GM12864 (cell line): ENCODE measurements around the gene LRCOL1.

Source experiments
- DNase-seq: peaks from one replicate; pipeline ENCODE4 v3.0.0-alpha.2; 2011; ENCODE audit warnings: low read depth
- H3K4me3 ChIP-seq: 2 replicates; pipeline ENCODE4 v1.5.1; 2011; ENCODE audit warnings: mild to moderate bottlenecking, low read depth, low read length, control low read depth
- TF ChIP-seq, protein P1 (sequence below): IDR thresholded peaks from 2 replicates; pipeline ENCODE4 v1.5.1; 2011; ENCODE audit warnings: low read depth, mild to moderate bottlenecking, moderate library complexity, low read length, control low read depth, inconsistent platforms; ENCODE audit errors: missing control alignments

Gene LRCOL1

DNA sequence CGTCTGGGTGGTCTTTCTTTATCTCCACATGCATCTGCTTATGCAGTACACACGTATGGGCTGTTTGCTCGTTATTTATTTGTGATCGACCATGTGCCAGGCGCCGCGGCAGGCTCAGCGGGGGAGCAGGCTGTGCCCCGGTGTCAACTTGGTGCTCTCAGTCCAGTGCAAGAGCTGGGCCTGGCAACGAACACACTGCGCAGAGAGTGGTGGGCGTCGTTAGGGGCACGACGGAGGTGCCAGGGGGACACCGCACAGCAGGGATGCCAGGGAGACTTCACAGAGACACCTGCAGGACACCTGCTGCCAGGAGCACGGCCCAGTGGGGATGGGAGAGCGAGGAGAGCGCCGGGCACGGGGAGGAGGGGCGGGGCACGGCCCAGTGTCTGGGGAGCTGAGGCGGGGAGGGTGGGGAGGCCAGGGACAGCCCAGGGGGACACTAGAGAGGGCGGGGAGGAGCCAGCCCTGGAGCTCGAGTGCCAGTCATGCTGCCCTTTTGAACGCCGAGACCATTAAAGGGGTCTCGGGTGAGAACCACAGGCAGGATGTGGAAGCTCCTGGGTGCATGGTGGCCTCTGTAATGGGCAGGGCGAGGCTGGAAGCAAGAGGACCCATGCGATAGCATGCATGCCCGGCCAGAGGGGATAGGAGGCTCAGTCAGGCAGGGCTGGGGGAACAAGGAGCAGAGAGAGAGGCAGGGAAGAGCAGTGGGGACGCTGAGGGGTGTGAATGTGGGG lies 652 bp upstream of the LRCOL1 start:
- DNase-seq = no peak
- H3K4me3 ChIP-seq = no peak overlapping the region
- TF ChIP-seq, protein P1, sequence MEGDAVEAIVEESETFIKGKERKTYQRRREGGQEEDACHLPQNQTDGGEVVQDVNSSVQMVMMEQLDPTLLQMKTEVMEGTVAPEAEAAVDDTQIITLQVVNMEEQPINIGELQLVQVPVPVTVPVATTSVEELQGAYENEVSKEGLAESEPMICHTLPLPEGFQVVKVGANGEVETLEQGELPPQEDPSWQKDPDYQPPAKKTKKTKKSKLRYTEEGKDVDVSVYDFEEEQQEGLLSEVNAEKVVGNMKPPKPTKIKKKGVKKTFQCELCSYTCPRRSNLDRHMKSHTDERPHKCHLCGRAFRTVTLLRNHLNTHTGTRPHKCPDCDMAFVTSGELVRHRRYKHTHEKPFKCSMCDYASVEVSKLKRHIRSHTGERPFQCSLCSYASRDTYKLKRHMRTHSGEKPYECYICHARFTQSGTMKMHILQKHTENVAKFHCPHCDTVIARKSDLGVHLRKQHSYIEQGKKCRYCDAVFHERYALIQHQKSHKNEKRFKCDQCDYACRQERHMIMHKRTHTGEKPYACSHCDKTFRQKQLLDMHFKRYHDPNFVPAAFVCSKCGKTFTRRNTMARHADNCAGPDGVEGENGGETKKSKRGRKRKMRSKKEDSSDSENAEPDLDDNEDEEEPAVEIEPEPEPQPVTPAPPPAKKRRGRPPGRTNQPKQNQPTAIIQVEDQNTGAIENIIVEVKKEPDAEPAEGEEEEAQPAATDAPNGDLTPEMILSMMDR = no peak

GRCh38 chr12:132608231-132609171 lies 1.9 kb downstream of the LRCOL1 start:
- TF ChIP-seq, protein P1 = no peak
- DNase-seq = no peak
- no peak overlapping the region for H3K4me3 ChIP-seq

DNA sequence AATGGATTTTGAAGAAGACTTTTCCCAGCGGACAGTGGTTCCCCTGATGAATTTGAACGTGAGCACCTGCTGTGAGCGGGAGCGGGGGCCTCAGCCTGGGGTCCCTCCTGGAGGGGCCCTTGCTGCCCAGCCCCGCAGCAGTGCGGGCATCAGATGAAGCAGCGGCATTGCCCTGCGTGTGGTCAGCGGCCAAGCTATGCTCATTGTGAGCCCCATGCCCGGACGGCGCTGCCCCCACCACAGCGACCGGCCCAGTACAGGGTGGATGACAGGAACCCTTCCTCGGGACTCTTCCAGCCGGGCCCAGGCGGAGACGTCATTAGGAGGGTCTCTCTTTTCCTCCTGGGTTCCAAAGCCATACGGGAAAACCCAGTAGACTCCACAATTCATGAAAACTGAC lies 3.5 kb downstream of the LRCOL1 start:
- TF ChIP-seq, protein P1 = no peak
- DNase-seq = no peak

DNA sequence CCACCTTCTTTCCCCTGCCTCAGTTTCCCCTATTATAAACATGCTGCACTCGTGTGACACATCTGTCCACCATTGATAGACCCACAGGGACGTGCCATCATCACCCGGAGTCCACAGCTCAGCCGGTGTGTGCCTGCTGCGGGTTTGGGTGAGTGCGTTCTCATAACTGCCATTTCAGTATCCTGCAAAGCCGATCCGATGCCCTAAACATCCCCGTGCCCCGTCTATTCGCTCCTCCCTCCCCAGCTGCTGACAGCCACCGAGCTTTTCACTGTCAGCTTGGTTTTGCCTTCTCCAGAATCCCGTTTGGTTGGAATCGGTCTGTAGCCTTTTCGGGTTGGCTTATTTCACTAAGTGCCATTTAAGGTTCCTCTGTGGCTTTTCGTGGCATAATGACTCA lies 3.9 kb downstream of the LRCOL1 start:
- H3K4me3 ChIP-seq = no peak overlapping the region
- TF ChIP-seq, protein P1 = no peak
- DNase-seq = no peak

More for the DNA sequence above, 3.5 kb downstream of the LRCOL1 start:
- no peak overlapping the region for H3K4me3 ChIP-seq

- H3K4me3 ChIP-seq = no peak overlapping the region
- DNase-seq = no peak
- TF ChIP-seq, protein P1 = no peak
Observed at GRCh38 chr12:132605892-132606291, 4.5 kb downstream of the LRCOL1 start.

DNA sequence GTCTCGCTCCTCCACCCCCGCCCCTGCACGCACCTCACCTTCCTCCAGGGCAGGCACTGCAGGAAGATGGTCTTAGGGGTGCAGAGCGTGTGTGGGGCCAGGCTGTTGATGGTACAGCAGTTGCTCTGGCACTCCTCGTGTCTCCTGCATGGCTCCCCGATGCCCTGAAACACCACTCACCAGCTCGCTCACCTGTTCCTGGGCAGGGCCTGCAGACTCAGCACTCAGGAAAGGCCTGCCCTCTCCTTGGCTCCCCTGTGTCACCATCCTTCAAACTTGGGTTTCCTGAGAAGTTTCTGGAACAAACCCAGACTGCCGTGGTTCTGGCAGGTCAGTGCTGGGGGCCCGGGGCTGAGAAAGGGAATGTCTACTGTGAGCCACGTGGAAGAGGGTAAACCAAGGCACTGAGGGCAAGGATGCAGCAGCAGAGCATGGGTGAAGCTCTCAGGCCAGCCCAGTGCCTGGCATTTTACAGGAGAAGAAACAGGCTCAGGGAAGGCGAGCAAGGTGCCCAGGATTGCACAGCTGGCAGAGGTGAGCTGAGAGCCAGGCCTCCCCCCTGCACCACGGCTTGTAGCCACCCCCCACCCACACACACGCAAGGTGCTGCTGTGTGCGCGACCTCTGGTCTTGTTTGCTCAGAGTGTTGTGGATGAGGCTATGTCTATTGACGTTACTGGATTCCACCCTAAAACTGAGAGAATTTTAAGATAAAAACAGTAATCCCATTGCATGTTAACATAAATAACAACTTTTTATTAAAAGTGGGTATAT lies 5.5 kb downstream of the LRCOL1 start:
- no peak overlapping the region for H3K4me3 ChIP-seq
- DNase-seq = no peak
- TF ChIP-seq, protein P1 = no peak
